GM18867 (cell line): Measurements from ENCODE around the gene TSPAN32.

Experiments used
- ATAC-seq: cut with Tn5 transposase; IDR thresholded peaks from one replicate; pipeline ENCODE4 v1.9.1; 2021; ENCODE audit warnings: mild to moderate bottlenecking, moderate library complexity; ENCODE audit not compliant: unreplicated experiment

TSPAN32 gene

DNA sequence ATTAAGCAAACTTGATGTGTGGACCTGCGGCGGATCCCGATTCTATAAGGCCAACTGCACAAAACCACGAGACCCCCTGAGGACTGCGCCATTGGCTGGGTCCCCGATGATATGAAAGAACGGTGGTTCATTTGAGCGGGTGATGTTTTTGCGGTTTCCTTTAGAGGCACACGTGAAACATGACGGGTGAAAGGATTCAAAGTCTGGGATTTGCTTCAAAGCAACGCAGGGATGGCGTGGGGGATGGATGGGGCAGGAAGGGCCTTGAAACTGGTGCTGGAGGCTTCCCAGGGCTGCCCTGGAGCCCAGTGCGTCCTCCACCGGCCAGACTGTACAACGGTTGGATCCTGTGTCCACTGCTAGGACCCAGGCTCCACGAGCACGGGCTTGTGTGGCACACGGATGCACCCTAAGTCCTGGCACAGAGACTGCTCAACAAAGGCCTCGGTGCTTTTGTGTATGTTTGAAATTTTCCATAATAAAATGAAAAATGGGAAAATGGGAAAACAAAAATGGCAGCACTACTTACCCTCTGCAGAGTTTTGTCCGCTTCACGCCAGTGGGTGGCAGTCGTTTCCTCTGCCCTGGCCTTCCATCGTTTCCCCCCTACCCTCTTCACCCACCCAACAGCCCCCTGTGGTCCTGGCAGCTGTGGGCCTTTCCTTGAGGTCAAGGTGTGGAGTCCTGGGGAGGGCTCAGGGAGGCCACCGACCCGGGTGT is 35.1 kb upstream of the TSPAN32 start:
- no peak for ATAC-seq

- no peak for ATAC-seq
These were observed 34.4 kb upstream of the TSPAN32 start for GRCh38 chr11:2267306-2267850.

DNA sequence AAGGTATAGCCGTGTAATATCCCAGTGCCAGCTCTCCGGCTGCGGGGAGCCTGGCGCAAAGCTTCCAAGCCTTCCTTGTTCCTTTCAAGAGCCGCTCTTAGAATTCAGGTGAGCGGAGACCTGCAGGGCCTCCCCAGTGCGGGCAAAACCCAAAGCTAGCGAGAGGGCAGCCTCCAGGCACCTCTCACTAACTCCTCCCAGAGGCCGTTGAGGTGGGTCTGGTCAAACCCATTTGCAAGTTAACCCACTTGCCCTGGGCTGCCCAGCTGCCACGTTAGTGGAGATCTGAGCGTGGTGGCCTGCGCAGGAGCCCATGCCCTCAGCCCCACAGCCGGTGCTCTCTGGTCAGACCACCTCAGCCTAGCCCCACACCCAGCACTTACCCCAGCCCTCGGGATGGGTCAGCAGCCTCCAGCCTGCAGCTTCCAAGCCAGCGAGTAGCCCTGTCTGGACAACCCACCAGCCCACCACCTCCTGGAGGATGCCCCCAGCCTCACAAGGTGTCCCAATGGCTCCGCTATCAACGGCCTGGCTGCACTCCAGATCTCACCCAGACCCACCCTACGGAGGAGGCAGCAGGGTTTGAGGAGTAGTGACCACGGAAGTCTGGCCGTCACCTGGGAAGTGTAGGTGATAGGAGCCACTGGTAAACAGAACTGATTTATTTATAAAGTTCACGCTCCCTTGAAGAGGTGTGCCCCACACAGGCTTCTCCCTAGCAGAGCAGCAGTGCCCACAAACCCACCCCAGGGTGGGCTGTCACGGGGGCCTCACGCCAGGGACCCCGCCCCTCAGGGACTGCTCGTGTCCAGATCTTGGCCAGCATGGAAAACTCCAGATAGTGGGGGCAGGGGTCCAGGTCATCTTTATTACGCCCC is 33.7 kb upstream of the TSPAN32 start:
- ATAC-seq: no peak

GRCh38 chr11:2268729-2269600 is 32.8 kb upstream of the TSPAN32 start:
- ATAC-seq: no peak

- no peak for ATAC-seq
These were observed 32.1 kb upstream of the TSPAN32 start for GRCh38 chr11:2269601-2270321.

DNA sequence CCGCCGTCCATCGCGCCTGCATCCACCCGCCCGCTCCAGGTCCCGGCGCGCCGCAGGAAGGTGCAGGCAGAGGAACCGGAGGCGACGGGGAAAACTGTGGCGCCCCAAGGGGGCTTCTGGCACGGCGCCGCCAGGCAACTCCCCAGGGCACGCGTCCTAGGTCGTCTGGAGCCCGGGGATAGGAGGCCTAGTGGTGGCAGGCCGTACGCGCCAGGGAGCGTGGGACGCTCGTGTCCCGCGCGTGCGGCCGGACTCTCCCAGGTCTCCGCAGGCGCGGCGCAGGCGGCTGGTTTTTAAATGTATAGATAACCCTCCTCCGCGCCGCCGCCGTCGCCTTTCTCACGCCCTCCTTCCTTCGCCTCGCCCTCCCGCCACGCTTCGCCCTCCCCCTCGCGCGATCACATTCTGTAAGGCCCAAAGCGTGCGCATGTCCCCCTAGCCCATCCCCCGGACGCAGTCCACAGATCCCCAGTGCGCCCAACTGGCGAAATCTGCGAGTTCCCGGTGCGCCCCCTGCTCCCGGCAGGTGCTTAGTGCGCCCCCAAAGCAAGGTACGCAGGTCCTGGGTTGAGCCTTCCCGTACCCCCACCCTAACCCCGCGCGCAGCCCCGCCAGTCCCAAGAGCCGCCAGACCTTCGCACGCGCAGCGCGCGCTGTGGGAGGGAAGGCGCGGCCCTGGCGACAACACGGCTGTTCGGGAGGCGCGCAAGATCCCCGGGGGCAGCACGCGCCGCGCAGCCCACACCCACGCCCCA is 31.3 kb upstream of the TSPAN32 start, which contains the start of gene ASCL2:
Gene ASCL2, minus strand, starts transcription at position 267 of the 755 bp plus-strand sequence. Its CDS starts 256 bp downstream, at position 11.
- no peak for ATAC-seq

DNA sequence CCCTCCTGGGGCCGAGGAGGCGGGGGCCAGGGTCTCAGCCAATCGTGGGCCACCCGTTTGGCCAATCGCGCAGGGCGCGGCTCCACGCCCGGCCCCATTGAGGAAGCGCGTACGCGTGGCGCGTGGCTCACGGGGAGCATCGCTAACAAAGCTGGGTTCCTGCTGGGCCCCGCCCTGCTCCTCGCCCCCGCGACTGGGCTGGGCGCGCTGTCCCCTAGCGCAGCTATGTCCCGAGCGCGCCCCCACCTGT is 30.8 kb upstream of the TSPAN32 start:
- ATAC-seq: no peak

- no peak for ATAC-seq
These were observed 30.2 kb upstream of the TSPAN32 start for GRCh38 chr11:2271327-2272227.

- no peak for ATAC-seq
These were observed 29.4 kb upstream of the TSPAN32 start for GRCh38 chr11:2272228-2272945.

DNA sequence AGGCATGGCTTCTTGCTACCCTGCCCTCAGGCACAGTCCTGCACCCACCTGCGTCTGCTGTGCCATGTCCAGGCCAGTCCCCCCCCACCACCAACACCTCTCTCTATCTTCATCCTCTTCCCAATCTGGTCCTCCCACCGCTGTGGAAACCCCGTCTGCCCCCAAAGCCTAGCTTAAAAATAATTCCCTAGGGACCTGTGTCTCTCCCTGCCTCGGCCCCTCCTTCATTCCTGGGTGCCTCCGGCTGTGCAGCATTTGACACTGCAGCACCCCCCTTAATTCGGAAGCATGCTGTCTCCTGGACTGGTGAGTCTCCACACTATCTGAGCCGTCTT is 28.9 kb upstream of the TSPAN32 start:
- ATAC-seq: no peak

- ATAC-seq: no peak
These were observed 28.5 kb upstream of the TSPAN32 start for GRCh38 chr11:2273311-2273710.

- ATAC-seq: no peak
These were observed 28.0 kb upstream of the TSPAN32 start for GRCh38 chr11:2273771-2274170.

DNA sequence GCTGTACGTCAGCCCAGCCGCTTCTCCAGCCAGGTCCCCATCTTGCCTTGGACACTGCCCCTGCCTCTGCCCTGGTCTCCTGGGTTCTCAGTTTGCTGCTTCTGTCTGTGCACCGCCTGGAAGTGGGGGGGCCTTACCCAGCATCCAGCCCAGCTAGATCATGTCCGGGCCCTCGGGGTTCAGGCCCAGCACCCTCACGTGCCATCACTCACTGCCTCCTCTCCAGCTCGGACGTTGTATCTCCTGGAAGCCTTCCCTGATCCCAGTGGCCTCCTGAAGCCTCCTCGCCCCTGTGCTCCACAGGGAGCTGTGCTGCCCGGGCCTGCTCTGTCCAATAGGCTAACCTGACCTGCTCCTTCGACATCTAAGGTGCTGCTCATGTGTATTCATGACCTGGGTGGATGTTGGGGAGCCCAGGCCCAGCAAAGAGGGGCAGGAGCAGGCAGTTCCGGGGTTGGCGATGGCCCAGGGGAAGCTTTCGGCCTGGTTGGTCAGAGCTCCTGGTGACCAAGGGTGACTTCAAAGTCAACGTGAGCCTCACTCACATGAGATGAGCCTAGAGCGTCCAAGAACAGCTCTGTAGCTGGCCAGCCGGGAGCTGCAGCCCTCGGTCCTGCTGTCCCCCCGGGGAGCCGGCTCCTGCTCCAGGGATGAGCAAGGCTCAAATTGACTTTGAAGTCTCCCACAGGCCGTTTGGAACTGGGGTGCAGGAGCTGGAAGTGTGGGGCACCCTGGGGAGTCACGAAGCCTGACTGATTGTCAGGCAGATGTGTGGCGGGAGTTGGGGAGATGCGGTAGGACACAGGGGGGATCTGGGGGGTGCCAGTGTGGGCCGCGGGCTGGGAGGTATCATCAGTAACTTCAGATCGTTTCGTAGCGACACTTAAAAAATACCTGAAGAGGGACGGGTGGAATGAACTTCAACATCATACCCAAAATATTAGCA is 26.2 kb upstream of the TSPAN32 start:
- no peak for ATAC-seq

GRCh38 chr11:2276280-2277007 is 25.4 kb upstream of the TSPAN32 start:
- ATAC-seq: no peak

GRCh38 chr11:2277008-2277346 is 24.8 kb upstream of the TSPAN32 start:
- ATAC-seq: no peak

DNA sequence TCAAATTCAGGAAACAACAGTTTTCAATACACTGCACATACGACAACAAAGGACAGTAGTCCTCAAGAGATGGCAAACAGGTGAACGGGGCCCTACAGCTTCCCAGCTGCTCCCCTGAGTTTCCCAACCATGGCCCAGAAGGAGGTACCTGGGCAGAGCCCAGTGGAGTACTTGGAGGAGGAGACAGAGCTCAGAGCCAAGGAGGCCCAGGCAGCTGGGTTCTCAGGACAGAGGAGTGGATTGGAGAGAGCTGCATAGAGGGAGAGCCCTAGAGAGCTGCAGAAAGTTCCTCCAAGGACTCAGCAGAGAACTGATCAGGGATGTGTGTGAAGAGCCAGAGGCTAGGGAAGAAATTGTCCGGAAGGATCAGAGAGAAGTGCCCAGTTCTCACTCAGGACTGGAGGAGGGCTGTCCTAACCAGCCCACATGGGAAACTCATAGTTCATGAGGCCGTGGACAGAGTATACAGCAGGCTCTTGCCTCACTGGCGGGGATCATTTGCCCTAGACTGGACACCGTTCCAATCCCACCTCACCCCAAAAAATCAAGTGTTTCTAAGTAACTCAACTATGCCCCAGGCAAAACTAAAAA is 23.8 kb upstream of the TSPAN32 start:
- ATAC-seq: no peak
